Measurements from ENCODE around the gene KLF9. TPM values are rescaled to one million over a fixed set of nuclear protein-coding genes. Genes with fewer than 3 reads are reported as not detected.

The KLF9 gene
- total and polyA plus RNA-seq, 2 donors (not counting 1 experiment from before 2014, with no cell fraction given), result 12.1 to 36.4 TPM

DNA sequence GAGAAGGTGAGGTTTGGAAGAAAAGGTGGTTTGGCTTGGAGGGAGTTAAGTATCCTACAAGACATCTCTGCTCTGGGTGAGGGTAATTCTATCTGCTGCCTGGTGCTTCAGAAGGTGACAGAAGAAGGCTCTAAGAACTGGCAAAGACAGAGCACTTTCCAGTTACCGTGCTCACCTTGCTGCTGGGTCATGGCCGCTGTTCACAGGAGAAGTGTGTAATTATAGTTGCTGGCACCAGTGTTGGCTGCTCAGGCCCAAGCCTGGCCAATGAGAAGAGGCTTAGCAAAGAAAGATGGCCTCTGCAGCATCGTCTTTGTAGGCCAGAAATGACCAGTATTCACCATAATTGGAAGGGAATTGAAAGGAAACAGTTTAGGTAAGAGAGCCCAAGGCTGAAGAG, 37.9 kb upstream of the KLF9 start:
- Mint-ChIP-seq H3K4me1 (no peaks in the 10 kb centered on the region), H3K9me3 (ENCODE audit: insufficient read depth) (peaks cover 5% of the 10 kb centered on the region), H3K27me3 (peaks cover 12% of the 10 kb centered on the region), H3K4me3 (no peak overlapping the region), H3K27ac (no peak overlapping the region)
- WGBS (ENCODE audit: insufficient coverage), result 92% methylated on average over 2 of the region's 3 CpGs
- Histone ChIP-seq H3K4me3 (ENCODE audit: control extremely low read depth in 1 of 5, extremely low read depth in 1 of 5, insufficient read depth in 1 of 5, low read depth in 2 of 5, low read length in 4 of 5) (no peak overlapping the region), H3K27ac (ENCODE audit: low read length in 2 of 2) (no peak overlapping the region), H3K79me2 (ENCODE audit: control insufficient read depth, insufficient read depth, low read length) (no peaks in the 10 kb centered on the region), H3K36me3 (replicated peaks in 1 of 2; ENCODE audit: control extremely low read depth in 1 of 2, control insufficient read depth in 1 of 2, extremely low read depth in 1 of 2, insufficient read depth in 2 of 2, low read length in 1 of 2) (no peaks in the 10 kb centered on the region), H3K27me3 (replicated peaks in 1 of 4; ENCODE audit: control extremely low read depth in 1 of 4, control insufficient read depth in 3 of 4, insufficient read depth in 4 of 4, low read length in 3 of 4) (peaks cover 0 to 8% (median 1%) of the 10 kb centered on the region in 4 experiments), H2AFZ (ENCODE audit: insufficient read depth, low read depth, low read length, poor library complexity, severe bottlenecking) (no peak overlapping the region), H3K9me3 (ENCODE audit: control extremely low read depth in 1 of 3, control insufficient read depth in 2 of 3, insufficient read depth in 1 of 3, low read length in 2 of 3) (peaks cover 0 to 5% (median 0%) of the 10 kb centered on the region in 3 donors), H3K4me1 (ENCODE audit: control insufficient read depth in 2 of 2, insufficient read depth in 2 of 2, low read length in 2 of 2) (no peaks in the 10 kb centered on the region), H3K4me2 (replicated peaks; ENCODE audit: low read depth, low read length, poor library complexity, severe bottlenecking) (no peak overlapping the region), H4K20me1 (ENCODE audit: control insufficient read depth, insufficient read depth, low read length, poor library complexity, severe bottlenecking) (no peaks in the 10 kb centered on the region), H3K9ac (ENCODE audit: low read length) (no peak overlapping the region)
- intact Hi-C loops (cut with micrococcal nuclease), result no loop called here
- TF ChIP-seq EZH2 (IDR thresholded peaks at IDR 0.05; ENCODE audit: borderline replicate concordance, insufficient read depth, low read depth, low read length, poor library complexity, severe bottlenecking) (no peak), CTCF (IDR thresholded peaks at IDR 0.05) (no peak)
- CTCF ChIA-PET, result no interaction called here
- POLR2A ChIA-PET, result no interaction called here
- DNase-seq (no peak), ATAC-seq (ENCODE audit: low read depth) (no peak)

DNA sequence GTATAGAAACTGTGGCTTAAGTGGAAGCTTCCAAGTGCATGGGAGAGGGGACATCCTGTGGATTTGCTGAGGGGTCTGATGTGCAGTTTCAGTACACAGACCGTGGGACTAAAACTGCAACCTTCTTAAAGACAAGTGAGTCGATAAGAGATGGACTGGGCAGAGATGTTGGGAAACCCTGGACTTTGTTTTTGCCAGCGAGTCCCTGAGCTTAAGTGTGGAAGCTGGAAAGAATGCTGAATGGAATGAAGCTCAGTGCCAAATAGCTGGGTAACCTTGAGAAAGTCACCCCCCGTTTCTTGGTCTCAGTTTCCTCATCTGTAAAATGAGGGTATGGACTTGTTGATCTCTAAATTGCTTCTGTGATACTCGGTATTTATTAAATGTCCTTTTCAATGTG, 37.3 kb upstream of the KLF9 start:
- Histone ChIP-seq H4K20me1 (ENCODE audit: control insufficient read depth, insufficient read depth, low read length, poor library complexity, severe bottlenecking) (no peaks in the 10 kb centered on the region), H3K36me3 (replicated peaks in 1 of 2; ENCODE audit: control extremely low read depth in 1 of 2, control insufficient read depth in 1 of 2, extremely low read depth in 1 of 2, insufficient read depth in 2 of 2, low read length in 1 of 2) (no peaks in the 10 kb centered on the region), H3K27me3 (replicated peaks in 1 of 4; ENCODE audit: control extremely low read depth in 1 of 4, control insufficient read depth in 3 of 4, insufficient read depth in 4 of 4, low read length in 3 of 4) (peaks cover 0 to 8% (median 1%) of the 10 kb centered on the region in 4 experiments), H3K4me1 (ENCODE audit: control insufficient read depth in 2 of 2, insufficient read depth in 2 of 2, low read length in 2 of 2) (no peaks in the 10 kb centered on the region), H3K9ac (ENCODE audit: low read length) (no peak overlapping the region), H3K4me2 (replicated peaks; ENCODE audit: low read depth, low read length, poor library complexity, severe bottlenecking) (no peak overlapping the region), H3K27ac (ENCODE audit: low read length in 2 of 2) (no peak overlapping the region), H3K9me3 (ENCODE audit: control extremely low read depth in 1 of 3, control insufficient read depth in 2 of 3, insufficient read depth in 1 of 3, low read length in 2 of 3) (peaks cover 0 to 5% (median 0%) of the 10 kb centered on the region in 3 donors), H2AFZ (ENCODE audit: insufficient read depth, low read depth, low read length, poor library complexity, severe bottlenecking) (no peak overlapping the region), H3K4me3 (ENCODE audit: control extremely low read depth in 1 of 5, extremely low read depth in 1 of 5, insufficient read depth in 1 of 5, low read depth in 2 of 5, low read length in 4 of 5) (no peak overlapping the region), H3K79me2 (ENCODE audit: control insufficient read depth, insufficient read depth, low read length) (no peaks in the 10 kb centered on the region)
- Mint-ChIP-seq H3K4me1 (no peaks in the 10 kb centered on the region), H3K27me3 (peaks cover 12% of the 10 kb centered on the region), H3K9me3 (ENCODE audit: insufficient read depth) (peaks cover 5% of the 10 kb centered on the region), H3K4me3 (no peak overlapping the region), H3K27ac (no peak overlapping the region)
- intact Hi-C loops (cut with micrococcal nuclease), result no loop called here
- 77% methylated on average over 4 of the region's 5 CpGs for WGBS (ENCODE audit: insufficient coverage)
- DNase-seq (no peak), ATAC-seq (ENCODE audit: low read depth) (no peak)
- TF ChIP-seq EZH2 (IDR thresholded peaks at IDR 0.05; ENCODE audit: borderline replicate concordance, insufficient read depth, low read depth, low read length, poor library complexity, severe bottlenecking), result no peak
- no peak for TF ChIP-seq CTCF (IDR thresholded peaks at IDR 0.05)
- ChIA-PET CTCF (no interaction called here), POLR2A (no interaction called here)

Data from B cell (primary cell).